GM19035 (cell line): ENCODE data around the gene LIMS1.
"Not testable (repeated sequence)": the region's sequence is repeated elsewhere in the genome, so short reads cannot be mapped to it uniquely, and the experiment has no call there.

ENCODE experiments used
- ATAC-seq: cut with Tn5 transposase; IDR thresholded peaks from one replicate; pipeline ENCODE4 v1.9.1; 2021; ENCODE audit not compliant: unreplicated experiment

The LIMS1 gene

DNA sequence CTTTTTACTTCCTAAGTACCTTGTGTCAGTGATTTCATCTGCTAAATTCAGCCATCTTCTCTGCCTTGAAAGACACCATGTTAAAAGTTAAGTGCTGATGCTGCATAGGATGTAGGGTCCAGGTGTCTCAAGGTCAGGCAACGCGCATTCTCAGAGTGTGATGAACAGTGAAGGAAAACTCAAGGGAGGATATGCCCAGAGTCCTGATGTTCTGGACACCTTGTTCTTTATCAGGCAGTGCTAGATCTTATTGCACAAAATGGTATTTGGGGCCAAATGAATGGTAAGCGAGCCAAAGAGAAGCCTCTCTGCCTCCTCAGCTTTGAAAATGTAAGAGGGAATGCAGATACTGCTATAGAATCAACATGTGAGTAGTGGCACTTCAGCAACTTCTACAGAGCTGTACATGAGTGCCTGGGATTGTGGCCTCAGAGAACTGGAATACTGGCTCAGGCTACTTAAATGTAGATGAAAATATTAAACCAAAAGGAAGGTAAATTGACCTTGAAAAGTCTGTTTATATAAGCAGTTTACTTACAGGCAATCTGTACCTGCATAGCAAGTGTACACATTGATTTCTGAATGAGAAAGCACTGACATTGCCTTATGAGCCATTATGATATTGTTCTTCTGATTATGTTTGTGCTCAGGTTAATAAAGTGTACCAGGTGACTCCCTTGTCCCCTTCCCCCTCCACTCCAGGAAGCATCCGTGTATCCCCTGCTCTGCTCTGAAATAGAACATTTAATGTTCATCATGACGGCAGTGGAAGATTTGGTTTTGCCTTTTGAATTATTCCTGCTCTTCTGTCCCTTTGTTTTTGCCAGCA is 98.3 kb downstream of the LIMS1 start:
- no peak for ATAC-seq

GRCh38 chr2:108633409-108633808 is 99.1 kb downstream of the LIMS1 start:
- no peak for ATAC-seq

DNA sequence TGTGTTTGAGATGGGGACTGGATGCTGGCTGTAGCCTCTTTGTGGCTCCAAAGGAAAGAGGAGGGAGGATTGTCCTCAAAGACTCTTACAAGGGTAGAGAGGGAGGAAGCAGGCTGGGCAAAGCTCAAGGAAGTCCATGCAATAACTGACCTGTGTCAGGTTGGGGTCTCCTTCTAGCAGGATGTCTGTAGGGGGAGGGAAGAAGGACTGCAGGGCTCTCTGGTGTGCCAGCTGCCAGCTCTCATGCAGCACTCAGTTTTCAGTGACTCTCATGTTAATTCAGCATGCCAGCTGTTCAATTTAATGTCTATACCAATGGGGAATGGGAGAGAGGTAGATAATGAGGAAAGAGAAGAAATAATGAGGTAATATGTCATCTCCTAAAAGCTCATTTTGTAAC is 99.7 kb downstream of the LIMS1 start:
- no peak for ATAC-seq

DNA sequence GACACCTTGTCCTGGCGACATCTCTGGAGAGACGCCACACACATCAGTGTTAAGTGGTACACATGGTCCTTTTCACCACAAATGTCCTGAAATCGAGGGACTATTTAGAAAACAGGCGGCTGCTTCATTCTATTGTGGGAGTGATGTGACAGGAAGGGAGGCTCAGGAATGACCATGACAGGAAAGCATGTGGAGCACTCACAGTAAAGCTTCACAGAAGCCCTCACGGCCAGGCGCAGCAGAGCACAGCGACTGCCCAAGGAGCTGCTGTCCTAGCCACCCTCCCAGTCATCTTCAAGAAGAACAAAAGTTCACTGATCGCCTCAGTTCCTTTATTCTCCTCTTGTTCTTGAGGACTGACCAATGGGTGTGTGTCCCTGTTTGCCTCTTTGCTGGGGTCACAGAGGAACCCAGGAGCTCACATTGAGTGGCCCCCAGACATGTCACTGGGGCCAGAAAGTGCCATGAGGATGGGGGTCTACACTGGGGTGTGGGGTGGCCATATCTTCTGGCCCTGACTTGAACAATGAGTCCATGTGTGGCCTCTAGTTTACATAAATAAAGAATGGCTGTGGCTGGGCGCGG is 100.4 kb downstream of the LIMS1 start:
- no peak for ATAC-seq

DNA sequence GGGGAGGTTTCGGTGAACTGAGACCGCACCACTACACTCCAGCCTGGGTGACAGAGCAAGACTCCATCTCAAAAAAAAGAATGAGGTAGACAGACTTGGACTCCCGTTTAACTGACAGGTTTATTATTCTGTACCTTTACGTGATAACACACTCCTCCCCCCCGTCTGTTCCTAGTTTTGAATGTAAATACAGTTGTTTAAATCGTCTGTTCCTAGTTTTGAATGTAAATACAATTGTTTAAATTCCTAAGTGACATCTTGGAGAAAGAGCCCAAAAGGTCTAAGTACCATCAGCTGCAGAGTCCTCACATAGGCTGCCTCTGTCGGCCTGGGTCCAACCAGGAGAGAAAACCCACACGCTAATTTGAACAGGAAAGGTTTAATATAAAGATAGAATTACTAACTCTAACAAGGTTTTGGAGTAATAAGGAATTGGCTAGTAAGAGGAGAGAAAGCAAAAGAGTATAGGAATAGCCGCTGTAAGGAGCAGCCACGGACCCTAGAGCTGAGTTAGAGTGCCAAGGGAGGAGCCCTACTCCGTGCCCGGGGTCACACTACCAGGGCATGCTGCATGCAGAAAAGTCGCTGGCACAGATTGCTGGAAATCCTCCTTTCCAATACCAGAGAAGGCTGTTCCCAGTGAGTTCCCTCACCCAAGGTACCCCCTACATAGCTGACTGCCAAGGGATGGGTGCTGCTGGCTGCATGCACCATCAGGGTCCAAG is 101.5 kb downstream of the LIMS1 start:
- ATAC-seq, result no peak

- no peak for ATAC-seq
Measured at GRCh38 chr2:108637304-108637669, 103.0 kb downstream of the LIMS1 start.

- ATAC-seq, result no peak
Measured at GRCh38 chr2:108640731-108641130, 106.5 kb downstream of the LIMS1 start.

DNA sequence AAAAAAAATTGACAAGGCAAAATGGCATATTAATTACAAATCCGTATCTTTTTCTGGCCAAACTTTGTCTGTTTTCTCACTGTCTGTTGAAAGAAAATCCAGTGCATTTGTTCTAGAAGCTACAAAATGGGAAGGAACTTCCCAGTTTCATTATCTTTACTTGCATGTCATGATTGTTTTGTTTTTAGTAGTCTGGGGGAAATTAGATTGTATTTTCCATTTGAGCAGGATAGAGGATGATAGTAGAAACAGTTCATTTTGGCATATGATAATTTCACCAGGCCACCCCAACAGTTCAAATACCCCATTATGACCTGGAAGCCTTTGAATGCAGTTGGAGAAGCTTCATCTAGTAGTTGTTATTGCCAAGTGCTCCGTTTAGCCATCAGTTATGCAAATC is 107.5 kb downstream of the LIMS1 start:
- no peak for ATAC-seq

- ATAC-seq, result no peak
Measured at GRCh38 chr2:108643261-108643849, 109.1 kb downstream of the LIMS1 start.

DNA sequence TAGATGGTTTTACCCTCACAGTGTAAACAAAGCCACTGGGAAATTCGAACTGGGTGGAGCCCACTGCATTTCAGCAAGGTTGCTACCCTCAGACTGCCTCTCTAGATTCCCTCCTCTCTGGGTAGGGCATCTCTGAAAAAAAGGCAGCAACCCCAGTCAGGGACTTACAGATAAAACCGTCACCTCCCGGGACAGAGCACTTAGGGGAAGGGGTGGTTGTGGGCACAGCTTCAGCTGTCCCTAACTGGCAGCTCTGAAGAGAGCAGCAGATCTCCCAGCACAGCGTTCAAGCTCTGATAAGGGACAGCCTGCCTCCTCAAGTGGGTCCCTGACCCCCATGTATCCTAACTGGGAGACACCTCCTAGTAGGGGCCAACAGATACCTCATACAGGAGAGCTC is 109.6 kb downstream of the LIMS1 start:
- not testable (repeated sequence) for ATAC-seq

GRCh38 chr2:108644446-108644845 is 110.2 kb downstream of the LIMS1 start:
- not testable (repeated sequence) for ATAC-seq

DNA sequence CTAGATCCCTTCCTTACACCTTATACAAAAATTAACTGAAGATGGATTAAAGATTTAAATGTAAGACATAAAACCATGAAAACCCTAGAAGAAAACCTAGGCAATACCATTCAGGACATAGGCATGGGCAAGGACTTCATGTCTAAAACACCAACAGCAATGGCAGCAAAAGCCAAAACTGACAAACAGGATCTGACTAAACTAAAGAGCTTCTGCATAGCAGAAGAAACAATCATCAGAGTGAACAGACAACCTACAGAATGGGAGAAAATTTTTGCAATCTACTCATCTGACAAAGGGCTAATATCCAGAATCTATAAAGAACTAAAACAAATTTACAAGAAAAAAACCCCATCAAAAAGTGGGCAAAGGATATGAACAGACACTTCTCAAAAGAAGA is 114.5 kb downstream of the LIMS1 start:
- ATAC-seq, result not testable (repeated sequence)

DNA sequence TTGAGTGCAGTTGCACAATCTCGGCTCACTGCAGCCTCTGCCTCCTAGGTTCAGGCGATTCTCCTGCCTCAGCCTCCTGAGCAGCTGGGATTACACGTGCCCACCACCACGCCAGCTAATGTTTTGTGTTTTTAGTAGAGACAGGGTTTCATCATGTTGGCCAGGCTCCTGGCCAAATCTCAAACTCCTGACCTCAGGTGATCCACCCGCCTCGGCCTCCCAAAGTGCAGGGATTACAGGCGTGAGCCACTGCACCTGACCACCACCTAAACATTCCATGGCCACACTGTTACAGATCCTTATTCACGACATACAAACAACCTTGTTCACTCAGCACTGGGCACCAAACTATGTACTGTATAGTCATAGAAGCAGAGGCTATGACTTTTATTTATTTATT is 116.2 kb downstream of the LIMS1 start:
- not testable (repeated sequence) for ATAC-seq

DNA sequence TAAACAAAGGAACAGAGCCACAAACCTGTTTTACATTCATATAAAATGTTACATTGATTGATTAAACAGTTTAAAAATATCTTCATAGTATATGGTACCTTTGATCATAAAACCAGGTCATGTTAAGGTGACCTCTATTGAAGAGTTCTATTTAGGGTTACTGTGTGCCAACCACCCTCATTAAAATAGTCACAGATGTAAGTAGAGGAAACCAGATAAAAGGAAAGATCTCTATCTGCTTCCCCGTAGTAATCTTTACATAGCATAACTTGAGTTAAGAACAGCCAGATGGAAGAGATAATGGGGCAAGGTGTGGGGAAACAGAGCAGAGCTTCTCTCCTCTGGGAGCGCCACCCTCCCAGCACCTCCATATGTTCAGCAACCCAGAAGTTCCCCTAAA is 117.2 kb downstream of the LIMS1 start:
- not testable (repeated sequence) for ATAC-seq

GRCh38 chr2:108652187-108652931 is 118.1 kb downstream of the LIMS1 start:
- ATAC-seq, result peak; percentile 94

DNA sequence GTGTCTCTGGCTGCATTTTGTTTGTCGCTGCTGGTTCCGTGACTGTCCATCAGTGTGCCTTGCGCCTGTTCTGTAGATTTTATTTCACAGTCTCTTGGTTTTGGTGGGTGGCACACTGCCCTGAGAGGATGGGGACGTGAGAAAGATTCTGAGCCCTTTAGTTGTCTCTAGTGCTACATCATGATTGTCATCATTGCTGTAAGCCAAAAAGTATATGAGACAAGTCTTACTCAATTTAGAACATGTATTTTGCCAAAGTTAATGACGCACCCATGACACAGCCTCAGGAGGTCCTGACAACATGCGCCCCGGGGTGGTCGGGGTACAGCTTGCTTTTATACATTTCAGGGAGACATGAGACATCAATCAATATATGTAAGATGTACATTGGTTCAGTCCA is 119.2 kb downstream of the LIMS1 start:
- ATAC-seq, result not testable (repeated sequence)

DNA sequence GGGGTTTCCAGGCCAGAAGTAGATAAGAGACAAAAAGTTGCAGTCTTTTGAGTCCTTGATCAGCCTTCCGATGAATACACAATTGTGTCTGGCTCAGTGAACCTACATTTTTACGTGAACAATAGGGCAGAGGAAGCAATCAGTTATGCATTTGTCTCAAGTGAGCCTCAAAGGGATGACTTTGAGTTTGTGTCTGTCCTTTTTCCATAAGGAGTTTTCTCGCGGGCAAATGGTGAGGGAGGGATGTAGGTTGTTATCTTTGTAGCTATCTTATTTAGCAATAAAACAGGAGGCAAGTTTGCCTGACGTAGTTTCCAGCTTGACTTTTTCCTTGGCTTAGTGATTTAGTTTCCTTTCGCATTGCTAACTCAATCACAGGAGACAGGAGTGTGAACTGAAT is 119.6 kb downstream of the LIMS1 start:
- ATAC-seq, result not testable (repeated sequence)

- ATAC-seq, result not testable (repeated sequence)
Measured at GRCh38 chr2:108654521-108655125, 120.4 kb downstream of the LIMS1 start.

GRCh38 chr2:108655270-108655669 is 121.0 kb downstream of the LIMS1 start:
- ATAC-seq, result not testable (repeated sequence)

DNA sequence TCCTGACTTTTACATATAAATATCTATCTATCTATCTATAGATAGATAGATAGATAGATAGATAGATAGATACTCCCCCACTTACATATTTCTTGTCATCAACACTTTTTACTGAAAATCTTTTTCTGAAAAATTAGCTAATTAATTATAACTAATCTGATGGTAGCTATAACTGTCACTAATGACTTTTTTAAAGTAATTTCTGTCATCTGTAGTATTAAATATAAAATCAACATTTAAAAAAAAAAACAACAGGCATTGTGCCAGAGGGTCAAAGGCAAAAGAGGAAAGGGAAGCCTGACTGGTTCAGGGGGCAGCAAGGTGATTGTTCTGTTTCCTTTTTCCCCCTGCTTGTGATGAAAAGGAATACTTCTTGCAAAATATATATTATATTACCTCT is 122.0 kb downstream of the LIMS1 start:
- not testable (repeated sequence) for ATAC-seq
